ENCODE results near the gene CDK5R2.

The CDK5R2 gene

GRCh38 chr2:218958276-218958675, 1.2 kb upstream of the CDK5R2 start:
- Histone ChIP-seq H3K4me1 (ENCODE audit: control insufficient read depth in 1 of 2, insufficient read depth in 2 of 2, low read length in 2 of 2) (peaks cover 7 to 8% of the 10 kb centered on the region in 2 experiments), H3K27ac (ENCODE audit: low read depth, low read length) (no peak overlapping the region), H3K4me2 (ENCODE audit: low read length) (no peak overlapping the region), H3K4ac (ENCODE audit: low read depth, low read length) (no peak overlapping the region), H4K12ac (ENCODE audit: low read depth, low read length) (no peak overlapping the region), H2AFZ (ENCODE audit: insufficient read depth, low read length, poor library complexity) (no peak overlapping the region), H3K36me3 (ENCODE audit: control insufficient read depth in 1 of 2, insufficient read depth in 2 of 2, low read length in 2 of 2) (no peaks in the 10 kb centered on the region), H3K4me3 (ENCODE audit: low read depth, low read length) (no peak overlapping the region), H4K8ac (ENCODE audit: low read depth, low read length) (no peak overlapping the region), H3K79me1 (ENCODE audit: low read length) (no peaks in the 10 kb centered on the region), H3K9me3 (ENCODE audit: insufficient read depth, low read depth, low read length) (peaks cover 13% of the 10 kb centered on the region), H3K14ac (ENCODE audit: low read length) (no peak overlapping the region), H2AK5ac (ENCODE audit: low read length) (no peak overlapping the region), H3K9ac (ENCODE audit: low read length) (no peak overlapping the region), H2BK120ac (ENCODE audit: insufficient read depth, low read length, poor library complexity) (no peak overlapping the region), H2BK12ac (ENCODE audit: low read length) (no peak overlapping the region), H4K91ac (ENCODE audit: low read depth, low read length) (no peak overlapping the region), H3K23ac (ENCODE audit: low read length) (no peak overlapping the region), H2BK5ac (ENCODE audit: low read depth, low read length, poor library complexity) (no peak overlapping the region), H3K27me3 (ENCODE audit: insufficient read depth, low read length) (peaks cover 45% of the 10 kb centered on the region), H3K79me2 (ENCODE audit: control insufficient read depth, insufficient read depth, low read length, poor library complexity) (no peaks in the 10 kb centered on the region), H3K18ac (ENCODE audit: low read length) (no peak overlapping the region)
- no CpG with 5 or more reads among the region's 1 CpG for WGBS (ENCODE audit: extremely low coverage, insufficient coverage, insufficient read length)
- no peak for DNase-seq

DNA sequence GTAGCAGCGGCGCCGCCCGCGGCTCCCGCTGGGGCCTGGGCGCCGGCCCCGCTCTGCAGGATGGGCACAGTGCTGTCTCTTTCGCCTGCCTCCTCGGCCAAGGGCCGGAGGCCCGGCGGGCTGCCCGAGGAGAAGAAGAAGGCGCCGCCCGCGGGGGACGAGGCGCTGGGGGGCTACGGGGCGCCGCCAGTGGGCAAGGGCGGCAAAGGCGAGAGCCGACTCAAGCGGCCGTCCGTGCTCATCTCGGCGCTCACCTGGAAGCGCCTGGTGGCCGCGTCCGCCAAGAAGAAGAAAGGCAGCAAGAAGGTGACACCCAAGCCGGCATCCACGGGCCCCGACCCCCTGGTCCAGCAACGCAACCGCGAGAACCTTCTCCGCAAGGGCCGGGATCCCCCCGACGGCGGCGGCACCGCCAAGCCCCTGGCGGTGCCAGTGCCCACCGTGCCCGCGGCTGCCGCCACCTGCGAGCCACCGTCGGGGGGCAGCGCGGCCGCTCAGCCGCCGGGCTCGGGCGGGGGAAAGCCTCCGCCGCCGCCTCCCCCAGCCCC, 369 bp downstream of the CDK5R2 start:
- Histone ChIP-seq H2AFZ (ENCODE audit: insufficient read depth, low read length, poor library complexity) (no peak overlapping the region), H3K27ac (ENCODE audit: low read depth, low read length) (no peak overlapping the region), H3K9me3 (ENCODE audit: insufficient read depth, low read depth, low read length) (peaks cover 13% of the 10 kb centered on the region), H3K4me3 (ENCODE audit: low read depth, low read length) (no peak overlapping the region), H3K4me1 (ENCODE audit: control insufficient read depth in 1 of 2, insufficient read depth in 2 of 2, low read length in 2 of 2) (peaks cover 7 to 12% of the 10 kb centered on the region in 2 experiments), H3K18ac (ENCODE audit: low read length) (no peak overlapping the region), H3K79me1 (ENCODE audit: low read length) (no peaks in the 10 kb centered on the region), H2AK5ac (ENCODE audit: low read length) (no peak overlapping the region), H2BK12ac (ENCODE audit: low read length) (no peak overlapping the region), H3K9ac (ENCODE audit: low read length) (no peak overlapping the region), H3K4ac (ENCODE audit: low read depth, low read length) (no peak overlapping the region), H4K12ac (ENCODE audit: low read depth, low read length) (no peak overlapping the region), H3K27me3 (ENCODE audit: insufficient read depth, low read length) (peaks cover 45% of the 10 kb centered on the region), H4K8ac (ENCODE audit: low read depth, low read length) (no peak overlapping the region), H3K14ac (ENCODE audit: low read length) (no peak overlapping the region), H4K91ac (ENCODE audit: low read depth, low read length) (no peak overlapping the region), H3K4me2 (ENCODE audit: low read length) (peak overlapping the region; percentile 60), H3K79me2 (ENCODE audit: control insufficient read depth, insufficient read depth, low read length, poor library complexity) (no peaks in the 10 kb centered on the region), H2BK5ac (ENCODE audit: low read depth, low read length, poor library complexity) (no peak overlapping the region), H3K36me3 (ENCODE audit: control insufficient read depth in 1 of 2, insufficient read depth in 2 of 2, low read length in 2 of 2) (no peaks in the 10 kb centered on the region), H2BK120ac (ENCODE audit: insufficient read depth, low read length, poor library complexity) (no peak overlapping the region), H3K23ac (ENCODE audit: low read length) (no peak overlapping the region)
- no CpG with 5 or more reads among the region's 67 CpGs for WGBS (ENCODE audit: extremely low coverage, insufficient coverage, insufficient read length)
- no peak for DNase-seq

- no peak overlapping the region for H3K4me2 ChIP-seq (ENCODE audit: low read length)
- H3K4ac ChIP-seq (ENCODE audit: low read depth, low read length): no peak overlapping the region
- H3K4me3 ChIP-seq (ENCODE audit: low read depth, low read length): peak overlapping the region; percentile 16
- H2AFZ ChIP-seq (ENCODE audit: insufficient read depth, low read length, poor library complexity): no peak overlapping the region
- H3K14ac ChIP-seq (ENCODE audit: low read length): no peak overlapping the region
- no peak overlapping the region for H2BK12ac ChIP-seq (ENCODE audit: low read length)
- H3K79me2 ChIP-seq (ENCODE audit: control insufficient read depth, insufficient read depth, low read length, poor library complexity): no peaks in the 10 kb centered on the region
- H2AK5ac ChIP-seq (ENCODE audit: low read length): no peak overlapping the region
- no peak overlapping the region for H4K12ac ChIP-seq (ENCODE audit: low read depth, low read length)
- H3K27ac ChIP-seq (ENCODE audit: low read depth, low read length): no peak overlapping the region
- no peaks in the 10 kb centered on the region for H3K79me1 ChIP-seq (ENCODE audit: low read length)
- no peak overlapping the region for H2BK5ac ChIP-seq (ENCODE audit: low read depth, low read length, poor library complexity)
- H2BK120ac ChIP-seq (ENCODE audit: insufficient read depth, low read length, poor library complexity): no peak overlapping the region
- no peak overlapping the region for H4K91ac ChIP-seq (ENCODE audit: low read depth, low read length)
- WGBS (ENCODE audit: extremely low coverage, insufficient coverage, insufficient read length): no CpG with 5 or more reads among the region's 87 CpGs
- H3K9ac ChIP-seq (ENCODE audit: low read length): no peak overlapping the region
- peaks cover 7 to 12% of the 10 kb centered on the region in 2 experiments for H3K4me1 ChIP-seq (ENCODE audit: control insufficient read depth in 1 of 2, insufficient read depth in 2 of 2, low read length in 2 of 2)
- peaks cover 13% of the 10 kb centered on the region for H3K9me3 ChIP-seq (ENCODE audit: insufficient read depth, low read depth, low read length)
- no peaks in the 10 kb centered on the region for H3K36me3 ChIP-seq (ENCODE audit: control insufficient read depth in 1 of 2, insufficient read depth in 2 of 2, low read length in 2 of 2)
- DNase-seq: no peak
- no peak overlapping the region for H3K23ac ChIP-seq (ENCODE audit: low read length)
- H3K27me3 ChIP-seq (ENCODE audit: insufficient read depth, low read length): peaks cover 42% of the 10 kb centered on the region
- no peak overlapping the region for H3K18ac ChIP-seq (ENCODE audit: low read length)
- H4K8ac ChIP-seq (ENCODE audit: low read depth, low read length): no peak overlapping the region
Observed at GRCh38 chr2:218960309-218961165, 1.1 kb downstream of the CDK5R2 start.

- Histone ChIP-seq H3K4me3 (ENCODE audit: low read depth, low read length) (no peak overlapping the region), H3K9me3 (ENCODE audit: insufficient read depth, low read depth, low read length) (peaks cover 13% of the 10 kb centered on the region), H4K12ac (ENCODE audit: low read depth, low read length) (no peak overlapping the region), H3K4ac (ENCODE audit: low read depth, low read length) (no peak overlapping the region), H3K14ac (ENCODE audit: low read length) (no peak overlapping the region), H3K4me2 (ENCODE audit: low read length) (no peak overlapping the region), H2BK5ac (ENCODE audit: low read depth, low read length, poor library complexity) (no peak overlapping the region), H3K18ac (ENCODE audit: low read length) (no peak overlapping the region), H2BK12ac (ENCODE audit: low read length) (no peak overlapping the region), H3K23ac (ENCODE audit: low read length) (no peak overlapping the region), H2AFZ (ENCODE audit: insufficient read depth, low read length, poor library complexity) (no peak overlapping the region), H3K36me3 (ENCODE audit: control insufficient read depth in 1 of 2, insufficient read depth in 2 of 2, low read length in 2 of 2) (no peaks in the 10 kb centered on the region), H2BK120ac (ENCODE audit: insufficient read depth, low read length, poor library complexity) (no peak overlapping the region), H4K91ac (ENCODE audit: low read depth, low read length) (no peak overlapping the region), H3K79me1 (ENCODE audit: low read length) (no peaks in the 10 kb centered on the region), H3K27me3 (ENCODE audit: insufficient read depth, low read length) (peaks cover 42% of the 10 kb centered on the region), H3K79me2 (ENCODE audit: control insufficient read depth, insufficient read depth, low read length, poor library complexity) (no peaks in the 10 kb centered on the region), H3K9ac (ENCODE audit: low read length) (no peak overlapping the region), H2AK5ac (ENCODE audit: low read length) (no peak overlapping the region), H4K8ac (ENCODE audit: low read depth, low read length) (no peak overlapping the region), H3K4me1 (ENCODE audit: control insufficient read depth in 1 of 2, insufficient read depth in 2 of 2, low read length in 2 of 2) (peaks cover 7 to 12% of the 10 kb centered on the region in 2 experiments), H3K27ac (ENCODE audit: low read depth, low read length) (no peak overlapping the region)
- no peak for DNase-seq
- WGBS (ENCODE audit: extremely low coverage, insufficient coverage, insufficient read length): no CpG with 5 or more reads among the region's 4 CpGs
Observed at GRCh38 chr2:218961229-218961628, 1.8 kb downstream of the CDK5R2 start.
